Left lung (tissue), 10 donors: Measurements from ENCODE around the gene ALS2. TPM values are rescaled to one million over a fixed set of nuclear protein-coding genes. Genes with fewer than 3 reads are reported as not detected.

ENCODE experiments used
- ATAC-seq: fragments of 200-7000 bp; cut with Tn5 transposase; one replicate; pipeline ENCODE4 v1.9.1; 2020; ENCODE audit warnings: moderate library complexity
- DNase-seq, 4 donors: peaks; one replicate each; pipeline ENCODE4 v3.0.0-alpha.2; 2013 to 2020
- H3K27ac ChIP-seq, 2 donors: fragments of 200-600 bp; sonication (generic) in 1 of 2; one replicate each; pipeline versions ENCODE4 v1.5.0 to v1.8.0; 2020 to 2021
- H3K27me3 ChIP-seq, 2 donors: fragments of 200-600 bp; sonication (generic) in 1 of 2; one replicate each; pipeline versions ENCODE4 v1.5.0 to v1.8.0; 2020 to 2021
- H3K36me3 ChIP-seq, 2 donors: fragments of 200-600 bp; sonication (generic) in 1 of 2; one replicate each; pipeline versions ENCODE4 v1.5.0 to v1.8.0; 2020 to 2021
- H3K4me1 ChIP-seq, 2 donors: fragments of 200-600 bp; one replicate each; pipeline ENCODE4 v1.8.0; 2021
- H3K4me3 ChIP-seq, 2 donors: fragments of 200-600 bp; sonication (generic) in 1 of 2; one replicate each; pipeline versions ENCODE4 v1.5.0 to v1.8.0; 2020 to 2021; ENCODE audit warnings: mild to moderate bottlenecking in 1 of 2
- H3K9me3 ChIP-seq, 2 donors: fragments of 200-600 bp; sonication (generic) in 1 of 2; one replicate each; pipeline versions ENCODE4 v1.5.0 to v1.8.0; 2020 to 2021
- intact Hi-C, 2 donors: fragments of 100-400 bp; cut with DNase I; formaldehyde crosslinking; loops; one replicate each; pipeline versions ENCODE4 v1.11.2 to v1.14.2; 2022
- polyA plus RNA-seq, 6 donors: library from polyadenylated mRNA; unstranded; fragments of 120-200 nt; gene quantifications; one replicate each; pipeline ENCODE4 v1.2.1, GENCODE V29; 2013; ENCODE audit not compliant: insufficient read length in 6 of 6
- total RNA-seq, 2 donors: library from RNA; stranded (reverse); fragmentation: NEBNext Ultra II Directional; extraction: Animal tissue kit (Norgen Biotek cat#: 25700); gene quantifications; one replicate each; pipeline ENCODE4 v1.2.1, GENCODE V29; 2021
- TF ChIP-seq, protein P1 (sequence below), 2 donors: fragments of 200-600 bp; sonication (generic) in 1 of 2; IDR thresholded peaks; one replicate each; pipeline versions ENCODE4 v1.5.0 to v1.8.0; 2021; ENCODE audit warnings: antibody characterized with exemption in 2 of 2
- donor health status: DM: no; HTN: yes; CAD: no.
- donor health status: DM: no; HTN: no; CAD: no.

ALS2 gene
- total and polyA plus RNA-seq, 8 donors, result 22.9 to 31.0 (median 28.4) TPM

DNA sequence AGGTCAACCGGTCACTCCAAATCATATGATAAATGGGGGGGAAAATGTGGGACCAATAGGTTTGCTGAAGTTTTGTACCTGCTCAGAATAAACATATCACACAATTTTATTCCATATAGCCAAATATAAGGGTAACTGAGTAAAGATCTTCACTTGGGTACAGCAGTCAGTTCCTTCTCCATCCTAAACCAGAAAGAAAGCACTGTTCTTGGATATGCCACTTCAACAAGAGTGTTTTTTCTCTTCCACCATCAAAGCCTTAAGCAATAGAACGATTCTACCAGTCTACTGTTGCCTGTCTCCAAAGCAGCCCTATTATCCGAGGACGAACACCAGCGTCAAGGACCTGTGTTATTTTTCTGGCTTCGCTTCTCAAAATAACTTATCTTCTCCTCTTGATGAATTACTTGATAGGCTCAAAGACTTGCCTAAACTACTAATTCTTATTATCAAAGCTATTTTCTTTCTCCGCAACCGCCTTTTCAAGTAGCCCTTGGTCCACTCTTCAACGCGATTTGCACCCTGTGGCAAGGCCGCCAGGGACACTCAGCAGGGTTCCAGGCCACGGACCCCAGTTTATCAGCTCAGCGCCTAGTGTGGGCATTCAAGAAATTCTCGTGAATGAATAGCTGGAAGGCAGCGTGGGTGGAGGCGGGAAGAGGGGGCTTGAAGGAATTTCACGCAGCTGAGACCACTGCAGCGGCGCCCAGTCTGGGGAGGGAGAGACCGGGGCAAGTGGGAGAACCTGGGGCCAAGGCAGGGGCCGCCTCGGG lies 646 bp downstream of the ALS2 start:
- TF ChIP-seq, protein P1, sequence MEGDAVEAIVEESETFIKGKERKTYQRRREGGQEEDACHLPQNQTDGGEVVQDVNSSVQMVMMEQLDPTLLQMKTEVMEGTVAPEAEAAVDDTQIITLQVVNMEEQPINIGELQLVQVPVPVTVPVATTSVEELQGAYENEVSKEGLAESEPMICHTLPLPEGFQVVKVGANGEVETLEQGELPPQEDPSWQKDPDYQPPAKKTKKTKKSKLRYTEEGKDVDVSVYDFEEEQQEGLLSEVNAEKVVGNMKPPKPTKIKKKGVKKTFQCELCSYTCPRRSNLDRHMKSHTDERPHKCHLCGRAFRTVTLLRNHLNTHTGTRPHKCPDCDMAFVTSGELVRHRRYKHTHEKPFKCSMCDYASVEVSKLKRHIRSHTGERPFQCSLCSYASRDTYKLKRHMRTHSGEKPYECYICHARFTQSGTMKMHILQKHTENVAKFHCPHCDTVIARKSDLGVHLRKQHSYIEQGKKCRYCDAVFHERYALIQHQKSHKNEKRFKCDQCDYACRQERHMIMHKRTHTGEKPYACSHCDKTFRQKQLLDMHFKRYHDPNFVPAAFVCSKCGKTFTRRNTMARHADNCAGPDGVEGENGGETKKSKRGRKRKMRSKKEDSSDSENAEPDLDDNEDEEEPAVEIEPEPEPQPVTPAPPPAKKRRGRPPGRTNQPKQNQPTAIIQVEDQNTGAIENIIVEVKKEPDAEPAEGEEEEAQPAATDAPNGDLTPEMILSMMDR (IDR thresholded peaks at IDR 0.05), result no peak
- Histone ChIP-seq H3K27me3 (peaks cover 0 to 6% of the 10 kb centered on the region in 2 donors), H3K9me3 (no peaks in the 10 kb centered on the region), H3K27ac (peak overlapping the region; percentile 84 to 88), H3K4me1 (peaks cover 3 to 37% of the 10 kb centered on the region in 2 donors), H3K4me3 (peak overlapping the region; percentile 90 to 94), H3K36me3 (no peaks in the 10 kb centered on the region)
- no peak for DNase-seq
- intact Hi-C loops, result no loop called here
- ATAC-seq, result peak; percentile 33

DNA sequence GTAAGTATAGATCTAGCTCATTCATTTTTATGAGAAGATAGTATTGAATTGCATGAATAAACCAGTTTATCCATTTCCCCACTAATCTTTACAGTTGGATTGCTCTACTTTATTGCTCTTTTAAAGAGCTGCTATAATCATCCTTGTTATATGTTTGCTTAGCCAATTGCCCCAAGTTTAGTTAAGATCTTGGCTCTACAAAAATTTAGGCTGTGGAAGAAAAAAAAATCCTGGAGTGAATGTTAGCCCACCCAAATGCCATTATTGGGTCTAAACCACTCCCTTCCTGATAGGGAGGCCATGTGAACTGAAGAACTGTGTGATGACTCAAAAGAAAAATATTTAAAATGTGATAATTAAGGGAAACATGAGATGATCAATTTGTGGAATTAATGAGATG lies 2.9 kb downstream of the ALS2 start:
- Histone ChIP-seq H3K4me3 (no peak overlapping the region), H3K27ac (no peak overlapping the region), H3K27me3 (peaks cover 0 to 6% of the 10 kb centered on the region in 2 donors), H3K36me3 (no peaks in the 10 kb centered on the region), H3K9me3 (no peaks in the 10 kb centered on the region), H3K4me1 (peaks cover 3 to 37% of the 10 kb centered on the region in 2 donors)
- intact Hi-C loops, result no loop called here
- TF ChIP-seq, protein P1 (IDR thresholded peaks at IDR 0.05), result no peak
- ATAC-seq (no peak), DNase-seq (no peak)

DNA sequence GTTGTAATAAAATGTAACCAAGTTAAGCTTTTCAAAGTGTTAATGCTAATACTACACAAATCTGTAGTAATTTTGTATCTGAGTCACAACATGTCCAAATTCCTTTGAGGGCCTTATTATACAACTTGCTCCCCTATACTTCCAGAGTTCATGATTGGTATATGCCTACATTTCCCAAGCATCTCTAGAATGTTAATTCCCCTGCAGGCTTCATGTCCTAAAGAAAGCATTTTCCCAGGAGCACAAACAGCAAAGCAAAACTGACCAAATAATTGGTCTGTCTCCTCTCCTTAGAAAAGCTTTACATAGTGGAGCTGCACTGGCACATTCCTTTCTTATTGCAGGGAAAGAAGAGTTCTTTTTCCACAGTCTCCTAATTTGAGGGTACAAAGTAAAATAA lies 3.7 kb downstream of the ALS2 start:
- DNase-seq (no peak), ATAC-seq (no peak)
- Histone ChIP-seq H3K36me3 (no peaks in the 10 kb centered on the region), H3K4me3 (no peak overlapping the region), H3K9me3 (no peaks in the 10 kb centered on the region), H3K4me1 (peaks cover 3 to 36% of the 10 kb centered on the region in 2 donors), H3K27ac (no peak overlapping the region), H3K27me3 (peaks cover 0 to 1% of the 10 kb centered on the region in 2 donors)
- TF ChIP-seq, protein P1 (IDR thresholded peaks at IDR 0.05), result no peak
- intact Hi-C loops, result no loop called here

DNA sequence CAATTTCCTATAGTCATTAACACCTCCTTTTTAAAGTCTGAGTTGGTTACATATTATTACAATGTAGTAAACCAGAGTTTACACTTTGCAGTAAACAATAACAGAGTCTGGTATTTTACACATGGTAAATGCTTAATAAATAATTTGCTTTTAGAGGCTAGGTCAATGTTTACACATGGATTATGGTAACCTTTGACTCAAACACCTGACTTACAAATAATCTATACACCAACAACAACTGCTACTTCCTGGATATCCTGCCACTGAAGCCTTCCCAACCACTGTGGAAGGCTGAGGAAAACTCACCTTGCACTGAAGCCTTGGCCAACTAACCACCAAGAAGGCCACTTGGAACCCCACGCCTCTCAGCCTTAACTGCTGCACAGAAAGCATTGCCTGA lies 5.4 kb downstream of the ALS2 start:
- Histone ChIP-seq H3K4me1 (peaks cover 3 to 32% of the 10 kb centered on the region in 2 donors), H3K27ac (no peak overlapping the region), H3K27me3 (no peaks in the 10 kb centered on the region), H3K4me3 (no peak overlapping the region), H3K9me3 (no peaks in the 10 kb centered on the region), H3K36me3 (no peaks in the 10 kb centered on the region)
- TF ChIP-seq, protein P1 (IDR thresholded peaks at IDR 0.05), result no peak
- no peak for ATAC-seq
- intact Hi-C loops, result no loop called here
- no peak for DNase-seq

DNA sequence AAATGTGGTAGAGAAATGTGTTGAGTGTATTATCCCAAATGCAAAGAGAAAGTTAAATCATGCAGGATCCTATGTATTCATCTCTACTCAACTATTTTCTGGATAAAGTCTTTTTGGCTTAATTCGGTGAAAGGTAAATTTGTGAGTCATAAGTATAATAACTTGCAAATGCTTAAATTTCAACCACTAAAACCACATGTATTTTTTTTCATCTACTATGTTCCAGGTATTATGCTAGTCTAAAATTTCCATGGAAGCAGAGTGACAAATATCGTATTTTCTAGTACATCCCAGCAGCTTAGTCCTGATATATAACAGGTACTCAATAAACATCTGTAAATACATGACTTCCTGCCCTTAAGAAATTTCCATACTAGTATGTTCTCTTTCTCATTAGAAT lies 6.2 kb downstream of the ALS2 start:
- Histone ChIP-seq H3K36me3 (no peaks in the 10 kb centered on the region), H3K9me3 (no peaks in the 10 kb centered on the region), H3K27me3 (no peaks in the 10 kb centered on the region), H3K27ac (no peak overlapping the region), H3K4me1 (peaks cover 3 to 28% of the 10 kb centered on the region in 2 donors), H3K4me3 (no peak overlapping the region)
- intact Hi-C loops, result no loop called here
- TF ChIP-seq, protein P1 (IDR thresholded peaks at IDR 0.05), result no peak
- DNase-seq (no peak), ATAC-seq (no peak)
